Osteoblast (primary cell): ENCODE measurements around the gene ATMIN. TPM values are rescaled to one million over a fixed set of nuclear protein-coding genes. Genes with fewer than 3 reads are reported as not detected.

Source experiments
- DNase-seq: peaks from one replicate; pipeline ENCODE4 v3.0.0; 2011; ENCODE audit warnings: low spot score, mixed read lengths; ENCODE audit not compliant: insufficient read length; ENCODE audit errors: missing footprints
- H2AFZ ChIP-seq: 2 replicates; pipeline ENCODE4 v1.6.0; 2011; ENCODE audit warnings: mild to moderate bottlenecking, low read length
- H3K27ac ChIP-seq: 2 replicates; pipeline ENCODE4 v1.5.1; 2011; ENCODE audit warnings: mild to moderate bottlenecking, low read depth, low read length, moderate library complexity
- H3K27me3 ChIP-seq: 2 replicates; pipeline ENCODE4 v1.6.0; 2012; ENCODE audit warnings: mild to moderate bottlenecking, control low read depth, inconsistent platforms, low read length, moderate library complexity; ENCODE audit not compliant: insufficient read depth
- H3K36me3 ChIP-seq: 2 replicates; pipeline ENCODE4 v1.5.1; 2011; ENCODE audit warnings: mild to moderate bottlenecking, low read length, control low read depth, moderate library complexity; ENCODE audit not compliant: insufficient read depth
- H3K4me1 ChIP-seq: 2 replicates; pipeline ENCODE4 v1.5.1; 2011; ENCODE audit warnings: mild to moderate bottlenecking, low read length, control low read depth, moderate library complexity; ENCODE audit not compliant: insufficient read depth
- H3K4me2 ChIP-seq: 2 replicates; pipeline ENCODE4 v1.6.0; 2011; ENCODE audit warnings: mild to moderate bottlenecking, low read length; ENCODE audit not compliant: insufficient read depth
- H3K4me3 ChIP-seq: fragments of 200-600 bp; sonication (generic); 3 replicates; pipeline ENCODE4 v1.5.1; 2012; ENCODE audit warnings: mild to moderate bottlenecking, low read length, inconsistent platforms; ENCODE audit not compliant: insufficient read depth
- H3K79me2 ChIP-seq: 2 replicates; pipeline ENCODE4 v1.6.0; 2012; ENCODE audit warnings: mild to moderate bottlenecking, low read length, control low read depth, inconsistent platforms; ENCODE audit not compliant: insufficient read depth
- H3K9me3 ChIP-seq: 2 replicates; pipeline ENCODE4 v1.5.1; 2011; ENCODE audit warnings: low read depth, low read length, control low read depth
- H4K20me1 ChIP-seq: 2 replicates; pipeline ENCODE4 v1.6.0; 2012; ENCODE audit warnings: mild to moderate bottlenecking, low read length, control low read depth; ENCODE audit not compliant: insufficient read depth
- CTCF ChIP-seq: IDR thresholded peaks from 2 replicates; pipeline ENCODE4 v1.5.1; 2011; ENCODE audit warnings: mild to moderate bottlenecking, low read depth, low read length, moderate library complexity; ENCODE audit errors: extremely low read depth
- total RNA-seq: library from RNA; depleted of rRNA; stranded (reverse); fragments of >200 nt; gene quantifications from 2 replicates; pipeline ENCODE4 v1.2.3, GENCODE V29; 2012

The ATMIN gene
- total RNA-seq, 1 donor, result 61.2 TPM

GRCh38 chr16:81080233-81080632 is 44.6 kb downstream of the ATMIN start:
- Histone ChIP-seq H3K36me3 (peaks cover 5% of the 10 kb centered on the region), H3K27ac (no peak overlapping the region), H2AFZ (no peak overlapping the region), H3K4me3 (no peak overlapping the region), H3K27me3 (no peaks in the 10 kb centered on the region), H4K20me1 (no peaks in the 10 kb centered on the region), H3K4me2 (no peak overlapping the region), H3K79me2 (no peaks in the 10 kb centered on the region), H3K9me3 (no peaks in the 10 kb centered on the region), H3K4me1 (peaks cover 11% of the 10 kb centered on the region)
- no peak for DNase-seq
- no peak for TF ChIP-seq CTCF

- Histone ChIP-seq H3K27ac (no peak overlapping the region), H3K79me2 (no peaks in the 10 kb centered on the region), H3K9me3 (no peaks in the 10 kb centered on the region), H2AFZ (no peak overlapping the region), H3K4me2 (no peak overlapping the region), H3K4me1 (peaks cover 11% of the 10 kb centered on the region), H3K36me3 (peaks cover 5% of the 10 kb centered on the region), H3K4me3 (no peak overlapping the region), H4K20me1 (no peaks in the 10 kb centered on the region), H3K27me3 (no peaks in the 10 kb centered on the region)
- DNase-seq, result no peak
- no peak for TF ChIP-seq CTCF
Measured at GRCh38 chr16:81081014-81081413, 45.4 kb downstream of the ATMIN start.

- no peak for TF ChIP-seq CTCF
- Histone ChIP-seq H3K4me3 (no peak overlapping the region), H3K79me2 (peaks cover 44% of the 10 kb centered on the region), H3K27me3 (no peaks in the 10 kb centered on the region), H4K20me1 (peaks cover 2% of the 10 kb centered on the region), H3K9me3 (no peaks in the 10 kb centered on the region), H3K27ac (no peak overlapping the region), H3K4me2 (no peak overlapping the region), H3K36me3 (peaks cover 4% of the 10 kb centered on the region), H2AFZ (no peak overlapping the region), H3K4me1 (no peaks in the 10 kb centered on the region)
- DNase-seq, result no peak
Measured at GRCh38 chr16:81088836-81089235, 53.2 kb downstream of the ATMIN start.

GRCh38 chr16:81094771-81095251 is 59.2 kb downstream of the ATMIN start:
- no peak for DNase-seq
- Histone ChIP-seq H3K4me2 (peak overlapping the region; percentile 85), H3K36me3 (peaks cover 2% of the 10 kb centered on the region), H3K27me3 (no peaks in the 10 kb centered on the region), H3K79me2 (peaks cover 43% of the 10 kb centered on the region), H3K9me3 (no peaks in the 10 kb centered on the region), H2AFZ (no peak overlapping the region), H3K4me1 (peaks cover 4% of the 10 kb centered on the region), H4K20me1 (peaks cover 2% of the 10 kb centered on the region), H3K4me3 (peak overlapping the region; percentile 88), H3K27ac (no peak overlapping the region)
- no peak for TF ChIP-seq CTCF
